GM12878 (cell line): ENCODE measurements around the gene CLEC12A. TPM values are rescaled to one million over a fixed set of nuclear protein-coding genes. Genes with fewer than 3 reads are reported as not detected.
"Not testable (repeated sequence)": the region's sequence is repeated elsewhere in the genome, so short reads cannot be mapped to it uniquely, and the experiment has no call there.

Experiments used
- ATAC-seq: fragments of 200-7000 bp; cut with Tn5 transposase; 3 replicates; pipeline ENCODE4 v1.9.1; 2020; ENCODE audit warnings: mild to moderate bottlenecking, moderate library complexity
- BruUV-seq: library from RNA; stranded (reverse); fragments of 400-500 nt; replicated peaks from 2 replicates; lab custom pipeline; 2021; lab: Mats Ljungman, UMichigan
- CTCF ChIA-PET: fragments of 300-600 bp; sonication (Branson Sonifier 250); formaldehyde crosslinking; extraction: SDS; loops from one replicate; lab custom pipeline; 2021; ENCODE audit warnings: inconsistent platforms; lab: Yijun Ruan, JAX
- POLR2A ChIA-PET: fragments of 350-600 bp; formaldehyde crosslinking; extraction: SDS; loops from one replicate; lab custom pipeline; 2021; ENCODE audit warnings: inconsistent platforms; lab: Charles Lee
- RAD21 ChIA-PET: fragments of 300-600 bp; sonication (Branson Sonifier 250); formaldehyde crosslinking; loops from one replicate; lab custom pipeline; 2023; ENCODE audit warnings: antibody characterized with exemption; ENCODE audit not compliant: unreplicated experiment; lab: Charles Lee
- SMC1A ChIA-PET: fragments of 300-600 bp; sonication (Branson Sonifier 250); formaldehyde crosslinking; loops from one replicate; lab custom pipeline; 2023; ENCODE audit not compliant: unreplicated experiment, uncharacterized antibody; lab: Charles Lee
- DNase-seq: peaks from one replicate; pipeline ENCODE4 v3.0.0-alpha.2; 2011; ENCODE audit warnings: low read depth, low spot score
- FAIRE-seq: peaks from 3 replicates; lab custom pipeline; 2011; peaks lifted over from hg19 to GRCh38; lab: Jason Lieb, UNC
- H2AFZ ChIP-seq: 2 replicates; pipeline ENCODE4 v1.6.0; 2011; ENCODE audit warnings: low read depth, low read length, control low read depth; ENCODE audit not compliant: control insufficient read depth
- H3K27ac ChIP-seq: 2 replicates; pipeline ENCODE4 v1.5.1; 2011; ENCODE audit warnings: control low read depth; ENCODE audit not compliant: control insufficient read depth, insufficient read depth
- H3K27me3 ChIP-seq, 2 experiments: replicated peaks in 1 of 2; 2 replicates each; pipeline versions ENCODE4 v1.6.0 to v1.6.1; 2011; ENCODE audit warnings: low read length in 1 of 2; ENCODE audit not compliant: control insufficient read depth in 2 of 2, insufficient read depth in 2 of 2
- H3K36me3 ChIP-seq, 2 experiments: 2 replicates each; pipeline ENCODE4 v1.5.1; 2011; ENCODE audit warnings: low read length in 1 of 2; ENCODE audit not compliant: control insufficient read depth in 2 of 2, insufficient read depth in 2 of 2
- H3K4me1 ChIP-seq: 2 replicates; pipeline ENCODE4 v1.6.1; 2011; ENCODE audit warnings: mild to moderate bottlenecking, low read length, moderate library complexity, mixed read lengths; ENCODE audit not compliant: control insufficient read depth, insufficient read depth
- H3K4me2 ChIP-seq: 2 replicates; pipeline ENCODE4 v1.6.0; 2011; ENCODE audit warnings: control low read depth; ENCODE audit not compliant: control insufficient read depth, insufficient read depth
- H3K4me3 ChIP-seq: fragments of 200-600 bp; sonication (generic); 2 replicates; pipeline ENCODE4 v1.5.1; 2016
- H3K79me2 ChIP-seq: 2 replicates; pipeline ENCODE4 v1.6.0; 2011; ENCODE audit warnings: low read length; ENCODE audit not compliant: control insufficient read depth, insufficient read depth
- H3K9ac ChIP-seq: 2 replicates; pipeline ENCODE4 v1.8.0; 2011; ENCODE audit warnings: low read length, control low read depth, mixed read lengths; ENCODE audit not compliant: control insufficient read depth, insufficient read depth
- H3K9me3 ChIP-seq: replicated peaks from 3 replicates; pipeline ENCODE4 v1.5.1; 2011; ENCODE audit warnings: mild to moderate bottlenecking, low read length; ENCODE audit not compliant: control insufficient read depth, insufficient read depth
- H4K20me1 ChIP-seq: 2 replicates; pipeline ENCODE4 v1.6.0; 2011; ENCODE audit not compliant: control insufficient read depth, insufficient read depth
- ATF3 ChIP-seq: IDR thresholded peaks from 2 replicates; pipeline ENCODE4 v1.6.1; 2011; ENCODE audit warnings: low read depth, mild to moderate bottlenecking, low read length, moderate library complexity, borderline replicate concordance; ENCODE audit errors: extremely low read depth
- SIN3A ChIP-seq: IDR thresholded peaks from 2 replicates; pipeline ENCODE4 v1.6.1; 2012; ENCODE audit warnings: low read depth, low read length, improper control_type of control experiment
- SUZ12 ChIP-seq: fragments of 200-600 bp; sonication (generic); IDR thresholded peaks from one replicate; pipeline ENCODE4 v1.6.1; 2018; ENCODE audit warnings: antibody characterized with exemption, mild to moderate bottlenecking; ENCODE audit not compliant: unreplicated experiment
- TCF7 ChIP-seq: IDR thresholded peaks from 2 replicates; pipeline ENCODE4 v1.6.1; 2014; ENCODE audit warnings: antibody characterized with exemption, borderline replicate concordance
- WGBS: methylation state at CpG from one replicate; pipeline ENCODE4 v1.1.6; 2016; ENCODE audit warnings: low lambda C conversion rate; ENCODE audit not compliant: insufficient replicate concordance, insufficient coverage; ENCODE audit errors: missing lambda C conversion rate; 5-methylcytosine and 5-hydroxymethylcytosine counted together
- in situ Hi-C: fragments of 300-500 bp; cut with MboI; formaldehyde crosslinking; loops from 9 replicates; pipeline ENCODE4 v1.14.3; 2018; ENCODE audit warnings: mixed read lengths
- intact Hi-C: fragments of 100-400 bp; cut with micrococcal nuclease; formaldehyde crosslinking; loops from one replicate; pipeline ENCODE4 v1.14.2; 2022; ENCODE audit not compliant: unreplicated experiment
- polyA plus RNA-seq, 11 experiments: library from polyadenylated mRNA; depleted of rRNA in 4 of 11; unstranded in 6 of 11; stranded (reverse) in 5 of 11; fragments of >200 nt; fragmentation: Nextera tagmentation in 4 of 11; fragmentation: Illumina TruSeq in 1 of 11; extraction: Ambion mirVana in 4 of 11; extraction: Trizol in 1 of 11; gene quantifications; 1 replicate in 1 of 11; 2 replicates in 10 of 11; pipeline versions ENCODE4 v1.2.1 to v1.2.3, GENCODE V29; 2011 to 2016; ENCODE audit warnings: inconsistent platforms in 2 of 11, missing spikeins in 2 of 11, low read depth in 1 of 11
- total RNA-seq, 4 experiments: library from RNA; depleted of rRNA in 3 of 4; stranded (reverse); fragments of >200 nt in 3 of 4; fragmentation: Illumina TruSeq in 1 of 4; extraction: Trizol in 1 of 4; gene quantifications; 2 replicates each; pipeline versions ENCODE4 v1.2.1 to v1.2.3, GENCODE V29; 2013 to 2021

CLEC12A gene
- total and polyA plus RNA-seq, 10 of the 15 experiments (the other 5 are each of a cell fraction or from before 2014, with no cell fraction given), result 0.07 to 0.21 TPM; not detected in 8

GRCh38 chr12:10021342-10021741 is 50.1 kb downstream of the CLEC12A start:
- Histone ChIP-seq H3K4me2 (no peak overlapping the region), H2AFZ (no peak overlapping the region), H3K36me3 (no peaks in the 10 kb centered on the region), H3K27ac (no peak overlapping the region), H3K9ac (no peak overlapping the region), H4K20me1 (no peaks in the 10 kb centered on the region), H3K79me2 (no peaks in the 10 kb centered on the region), H3K27me3 (no peaks in the 10 kb centered on the region), H3K4me1 (no peaks in the 10 kb centered on the region), H3K9me3 (no peaks in the 10 kb centered on the region), H3K4me3 (no peak overlapping the region)
- ChIA-PET SMC1A (no interaction called here), POLR2A (no interaction called here), CTCF (interaction anchor here (1.5 kb wide), 1 partner anchor 14 kb away, joined by 3 read pairs; no protein-coding TSS in a partner anchor), RAD21 (no interaction called here)
- in situ Hi-C loops, result no loop called here
- TF ChIP-seq ATF3, result no peak
- intact Hi-C loops, result no loop called here
- DNase-seq, result no peak
- WGBS, result 1% methylated on average over 3 of the region's 3 CpGs
- no TSS peak for BruUV-seq
- no peak for FAIRE-seq
- no peak for ATAC-seq

- H3K36me3 ChIP-seq, result no peaks in the 10 kb centered on the region
- CTCF ChIA-PET, result interaction anchor here (0.6 to 1.1 kb wide), 2 partner anchors 17 to 126 kb away, joined by 3 read pairs; no protein-coding TSS in a partner anchor
- H3K4me3 ChIP-seq, result no peak overlapping the region
- no peaks in the 10 kb centered on the region for H3K4me1 ChIP-seq
- no TSS peak for BruUV-seq
- RAD21 ChIA-PET, result no interaction called here
- H3K79me2 ChIP-seq, result no peaks in the 10 kb centered on the region
- H4K20me1 ChIP-seq, result no peaks in the 10 kb centered on the region
- intact Hi-C loops (no loop called here), in situ Hi-C loops (no loop called here)
- no peaks in the 10 kb centered on the region for H3K27me3 ChIP-seq
- H3K4me2 ChIP-seq, result no peak overlapping the region
- TF ChIP-seq TCF7 (no peak), SUZ12 (no peak), SIN3A (no peak)
- SMC1A ChIA-PET, result no interaction called here
- POLR2A ChIA-PET, result no interaction called here
- no peak overlapping the region for H2AFZ ChIP-seq
- H3K9ac ChIP-seq, result no peak overlapping the region
- H3K27ac ChIP-seq, result no peak overlapping the region
- WGBS, result 53% methylated on average over 3 of the region's 3 CpGs
- no peak for DNase-seq
- FAIRE-seq, result no peak
- H3K9me3 ChIP-seq, result no peaks in the 10 kb centered on the region
- no peak for ATAC-seq
Measured at GRCh38 chr12:10025236-10025635, 54.0 kb downstream of the CLEC12A start.

- H3K36me3 ChIP-seq, intact Hi-C loops, H3K27me3 ChIP-seq, H3K79me2 ChIP-seq, H3K4me1 ChIP-seq, POLR2A ChIA-PET, H3K4me2 ChIP-seq, BruUV-seq, FAIRE-seq, H2AFZ ChIP-seq, CTCF ChIA-PET, DNase-seq, ATAC-seq, in situ Hi-C loops, H3K4me3 ChIP-seq, H4K20me1 ChIP-seq, H3K9ac ChIP-seq, H3K9me3 ChIP-seq, H3K27ac ChIP-seq: not testable (repeated sequence)
- RAD21 ChIA-PET, result interaction anchor here (0.6 kb wide), 1 partner anchor 1005 kb away, joined by 4 read pairs; no protein-coding TSS in a partner anchor
- 29% methylated on average over 4 of the region's 4 CpGs for WGBS
- SMC1A ChIA-PET, result interaction anchor here (0.5 to 1.6 kb wide), 2 partner anchors 9 to 72 kb away, joined by 3 to 5 read pairs; no protein-coding TSS in a partner anchor
Measured at GRCh38 chr12:10026666-10027065, 55.5 kb downstream of the CLEC12A start.
